Muscle of arm (tissue), 12 donors: Measurements from ENCODE around the gene NTSR2. TPM values are rescaled to one million over a fixed set of nuclear protein-coding genes. Genes with fewer than 3 reads are reported as not detected.
A peak's percentile ranks its signal among the peaks of the same experiment; 100 is the strongest.

Source experiments
- DNase-seq: peaks from one replicate; pipeline ENCODE4 v3.0.0-alpha.2; 2013
- polyA plus RNA-seq, 12 donors: library from polyadenylated mRNA; unstranded; fragments of 120-200 nt; gene quantifications; one replicate each; pipeline ENCODE4 v1.2.1, GENCODE V29; 2013; ENCODE audit not compliant: insufficient read length in 12 of 12

NTSR2 gene
- polyA plus RNA-seq, 12 donors = not detected

GRCh38 chr2:11699686-11700670 is 30.0 kb upstream of the NTSR2 start:
- no peak for DNase-seq

GRCh38 chr2:11698009-11698922 is 28.3 kb upstream of the NTSR2 start:
- DNase-seq = no peak

- DNase-seq = no peak
Measured at GRCh38 chr2:11697103-11697871, 27.3 kb upstream of the NTSR2 start.

- DNase-seq = no peak
Measured at GRCh38 chr2:11696736-11697102, 26.7 kb upstream of the NTSR2 start.

GRCh38 chr2:11695576-11695975 is 25.6 kb upstream of the NTSR2 start:
- no peak for DNase-seq

GRCh38 chr2:11692966-11693521 is 23.0 kb upstream of the NTSR2 start:
- peak; percentile 71 for DNase-seq

- no peak for DNase-seq
Measured at GRCh38 chr2:11691076-11691660, 21.2 kb upstream of the NTSR2 start.

- DNase-seq = peak; percentile 61
Measured at GRCh38 chr2:11688222-11689069, 18.5 kb upstream of the NTSR2 start.

GRCh38 chr2:11687736-11688135 is 17.7 kb upstream of the NTSR2 start:
- no peak for DNase-seq

GRCh38 chr2:11685906-11686470 is 16.0 kb upstream of the NTSR2 start:
- no peak for DNase-seq

- no peak for DNase-seq
Measured at GRCh38 chr2:11684894-11685460, 15.0 kb upstream of the NTSR2 start.

- DNase-seq = no peak
Measured at GRCh38 chr2:11683966-11684365, 14.0 kb upstream of the NTSR2 start.

- no peak for DNase-seq
Measured at GRCh38 chr2:11683476-11683875, 13.5 kb upstream of the NTSR2 start.

- no peak for DNase-seq
Measured at GRCh38 chr2:11682590-11682915, 12.6 kb upstream of the NTSR2 start.

GRCh38 chr2:11681722-11682589 is 12.0 kb upstream of the NTSR2 start:
- DNase-seq = no peak

- DNase-seq = no peak
Measured at GRCh38 chr2:11680901-11681721, 11.1 kb upstream of the NTSR2 start.

GRCh38 chr2:11680182-11680900 is 10.3 kb upstream of the NTSR2 start:
- DNase-seq = no peak
